ENCODE measurements around the gene C20orf96.

C20orf96 gene

GRCh38 chr20:313948-314347 is 23.4 kb upstream of the C20orf96 start:
- peak overlapping the region in 1 of 11 experiments; percentile 14; a peak in 1 of 22 replicates for H3K27ac ChIP-seq
- H3K36me3 ChIP-seq = peaks cover 0 to 14% (median 0%) of the 10 kb centered on the region in 11 experiments; a peak in 3 of 22 replicates
- peaks cover 0 to 5% (median 0%) of the 10 kb centered on the region in 11 experiments; a peak in 2 of 22 replicates for H3K9me3 ChIP-seq (replicated peaks in 1 of 11)
- H3K4me2 ChIP-seq = peak overlapping the region in 6 of 11 experiments; percentile 12 to 26 (median 15); a peak in 3 of 22 replicates
- H3K4me3 ChIP-seq = no peak overlapping the region
- no peaks in the 10 kb centered on the region for H3K27me3 ChIP-seq
- H4K20me1 ChIP-seq = no peaks in the 10 kb centered on the region
- peaks cover 14 to 37% (median 21%) of the 10 kb centered on the region in 10 experiments; a peak in 19 of 20 replicates for H3K4me1 ChIP-seq
- no peak overlapping the region for H3K9ac ChIP-seq
- no peak for TF ChIP-seq Cebpa-rat (IDR thresholded peaks at IDR 0.05)

- Histone ChIP-seq H3K27me3 (no peaks in the 10 kb centered on the region), H3K4me3 (no peak overlapping the region), H3K9ac (no peak overlapping the region), H4K20me1 (no peaks in the 10 kb centered on the region), H3K36me3 (peaks cover 0 to 14% (median 0%) of the 10 kb centered on the region in 11 experiments; a peak in 3 of 22 replicates), H3K4me2 (no peak overlapping the region), H3K4me1 (peaks cover 14 to 37% (median 21%) of the 10 kb centered on the region in 10 experiments; a peak in 19 of 20 replicates), H3K27ac (no peak overlapping the region), H3K9me3 (replicated peaks in 1 of 11) (peaks cover 0 to 5% (median 0%) of the 10 kb centered on the region in 11 experiments; a peak in 2 of 22 replicates)
- TF ChIP-seq Cebpa-rat (IDR thresholded peaks at IDR 0.05) = no peak
Measured at GRCh38 chr20:313402-313801, 22.9 kb upstream of the C20orf96 start.

DNA sequence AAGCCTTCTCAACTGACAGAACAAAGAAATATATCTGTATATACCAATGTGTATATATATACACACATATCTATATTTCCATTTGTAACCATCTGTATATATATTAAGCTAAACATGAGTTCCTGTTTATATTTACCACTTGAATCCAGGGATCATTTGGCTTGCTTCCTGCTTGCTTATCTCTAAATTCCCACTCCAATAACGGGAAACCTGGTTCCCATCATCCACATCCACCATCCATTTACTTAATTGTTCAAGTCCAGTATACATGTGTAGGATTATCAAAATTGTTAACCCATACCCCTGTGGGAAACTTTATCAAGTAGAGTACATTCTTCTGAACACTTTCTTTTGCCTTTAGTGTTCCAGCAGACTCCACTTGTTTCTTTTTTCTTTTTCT is 22.3 kb upstream of the C20orf96 start:
- Histone ChIP-seq H3K27me3 (no peaks in the 10 kb centered on the region), H3K36me3 (peaks cover 0 to 14% (median 0%) of the 10 kb centered on the region in 11 experiments; a peak in 3 of 22 replicates), H3K4me3 (no peak overlapping the region), H3K4me1 (peaks cover 14 to 37% (median 21%) of the 10 kb centered on the region in 10 experiments; a peak in 19 of 20 replicates), H3K9ac (no peak overlapping the region), H3K27ac (no peak overlapping the region), H3K4me2 (peak overlapping the region in 3 of 11 experiments; percentile 18 to 54 (median 27); a peak in 2 of 22 replicates), H4K20me1 (no peaks in the 10 kb centered on the region), H3K9me3 (replicated peaks in 1 of 11) (peaks cover 0 to 5% (median 0%) of the 10 kb centered on the region in 11 experiments; a peak in 2 of 22 replicates)
- no peak for TF ChIP-seq Cebpa-rat (IDR thresholded peaks at IDR 0.05)

- Histone ChIP-seq H3K36me3 (peaks cover 0 to 11% (median 0%) of the 10 kb centered on the region in 11 experiments; a peak in 3 of 22 replicates), H3K4me3 (no peak overlapping the region), H3K4me1 (peaks cover 14 to 37% (median 21%) of the 10 kb centered on the region in 10 experiments; a peak in 19 of 20 replicates), H3K27ac (no peak overlapping the region), H3K9ac (no peak overlapping the region), H3K4me2 (peak overlapping the region in 3 of 11 experiments; percentile 27 to 54 (median 40); a peak in 2 of 22 replicates), H4K20me1 (no peaks in the 10 kb centered on the region), H3K27me3 (no peaks in the 10 kb centered on the region), H3K9me3 (replicated peaks in 1 of 11) (peaks cover 0 to 5% (median 0%) of the 10 kb centered on the region in 11 experiments; a peak in 2 of 22 replicates)
- 0 out of 22 replicates have a peak, but pooled peaks of 1 of the 11 experiments have one; percentile 23 for TF ChIP-seq Cebpa-rat (IDR thresholded peaks at IDR 0.05)
Measured at GRCh38 chr20:312067-312466, 21.5 kb upstream of the C20orf96 start.

GRCh38 chr20:311609-312008 is 21.1 kb upstream of the C20orf96 start:
- Histone ChIP-seq H3K36me3 (peaks cover 0 to 7% (median 0%) of the 10 kb centered on the region in 11 experiments; a peak in 2 of 22 replicates), H3K9ac (no peak overlapping the region), H3K4me3 (no peak overlapping the region), H4K20me1 (no peaks in the 10 kb centered on the region), H3K27ac (no peak overlapping the region), H3K27me3 (no peaks in the 10 kb centered on the region), H3K4me2 (no peak overlapping the region), H3K4me1 (peaks cover 14 to 37% (median 21%) of the 10 kb centered on the region in 10 experiments; a peak in 19 of 20 replicates), H3K9me3 (replicated peaks in 1 of 11) (peaks cover 0 to 5% (median 0%) of the 10 kb centered on the region in 11 experiments; a peak in 2 of 22 replicates)
- no peak for TF ChIP-seq Cebpa-rat (IDR thresholded peaks at IDR 0.05)

DNA sequence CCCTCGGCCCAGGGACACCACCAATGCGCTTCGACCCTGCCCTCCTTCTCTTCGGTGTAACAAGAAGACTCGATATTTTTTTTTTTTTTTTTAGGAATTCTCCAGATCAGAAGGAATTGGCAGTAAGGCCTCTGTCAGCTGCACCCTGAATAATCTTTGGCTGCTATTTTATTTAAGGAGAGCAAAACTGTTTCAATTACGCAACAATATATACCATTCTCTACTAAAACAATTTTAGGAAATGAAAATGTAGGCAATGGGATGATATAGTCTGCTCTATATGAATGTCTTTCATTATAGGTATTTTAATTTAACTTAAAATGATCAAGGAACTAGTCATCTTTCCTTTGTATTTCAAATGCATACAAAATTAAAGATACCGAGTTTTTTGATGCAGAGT is 20.1 kb upstream of the C20orf96 start:
- Histone ChIP-seq H3K36me3 (no peaks in the 10 kb centered on the region), H3K9ac (no peak overlapping the region), H4K20me1 (no peaks in the 10 kb centered on the region), H3K4me3 (peak overlapping the region in 4 of 10 experiments; percentile 11 to 51 (median 29); a peak in 6 of 20 replicates), H3K9me3 (replicated peaks in 1 of 11) (peaks cover 0 to 5% (median 0%) of the 10 kb centered on the region in 11 experiments; a peak in 2 of 22 replicates), H3K4me2 (peak overlapping the region; percentile 41 to 74 (median 54)), H3K27ac (no peak overlapping the region), H3K4me1 (peaks cover 14 to 37% (median 21%) of the 10 kb centered on the region in 10 experiments; a peak in 19 of 20 replicates), H3K27me3 (no peaks in the 10 kb centered on the region)
- peak in 3 of 11 experiments; percentile 52 to 63 (median 63); a peak in 4 of 22 replicates for TF ChIP-seq Cebpa-rat (IDR thresholded peaks at IDR 0.05)

DNA sequence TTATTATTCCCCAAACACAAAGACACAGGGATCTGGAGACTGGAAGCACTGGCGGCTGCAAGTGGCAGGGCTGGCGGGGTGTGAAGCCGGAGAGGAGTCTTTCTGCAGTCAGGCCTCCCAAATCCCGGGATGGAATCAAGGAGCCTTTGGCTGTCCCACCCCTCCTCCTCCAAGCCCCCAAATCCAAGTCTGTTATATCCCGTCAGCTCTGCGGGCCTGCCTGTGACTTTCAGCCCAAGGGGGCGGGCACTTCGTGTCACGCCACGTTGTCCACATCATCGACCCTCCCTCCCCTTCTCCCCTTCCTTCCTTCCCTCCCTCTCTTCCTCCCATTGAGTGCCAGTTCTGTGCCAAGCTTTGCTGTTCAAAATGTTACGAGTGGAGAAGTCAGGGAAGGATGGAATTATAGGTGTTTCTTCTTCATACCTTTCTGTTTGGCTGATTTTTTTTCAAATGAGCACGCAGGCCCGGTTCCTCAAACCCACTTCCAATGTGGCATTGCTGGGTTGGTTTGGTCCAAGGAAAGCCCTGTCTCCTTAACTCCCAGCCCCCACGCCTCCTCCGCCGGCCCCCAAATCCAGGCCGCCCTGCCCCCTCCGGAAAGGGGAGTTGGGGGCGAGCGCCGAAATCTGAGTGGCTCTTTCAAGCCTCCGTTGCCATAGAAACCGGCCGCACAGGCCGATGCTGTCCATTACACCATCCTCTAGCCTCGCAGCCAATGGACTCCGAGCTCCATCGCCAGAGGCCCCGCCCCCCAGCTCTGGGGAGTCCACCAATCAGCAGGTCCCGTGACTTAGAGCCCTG is 19.5 kb upstream of the C20orf96 start:
- Histone ChIP-seq H3K4me2 (peak overlapping the region; percentile 41 to 74 (median 54)), H3K27ac (0 out of 22 replicates have a peak overlapping the region, but pooled peaks of 1 of the 11 experiments have one; percentile 10)

DNA sequence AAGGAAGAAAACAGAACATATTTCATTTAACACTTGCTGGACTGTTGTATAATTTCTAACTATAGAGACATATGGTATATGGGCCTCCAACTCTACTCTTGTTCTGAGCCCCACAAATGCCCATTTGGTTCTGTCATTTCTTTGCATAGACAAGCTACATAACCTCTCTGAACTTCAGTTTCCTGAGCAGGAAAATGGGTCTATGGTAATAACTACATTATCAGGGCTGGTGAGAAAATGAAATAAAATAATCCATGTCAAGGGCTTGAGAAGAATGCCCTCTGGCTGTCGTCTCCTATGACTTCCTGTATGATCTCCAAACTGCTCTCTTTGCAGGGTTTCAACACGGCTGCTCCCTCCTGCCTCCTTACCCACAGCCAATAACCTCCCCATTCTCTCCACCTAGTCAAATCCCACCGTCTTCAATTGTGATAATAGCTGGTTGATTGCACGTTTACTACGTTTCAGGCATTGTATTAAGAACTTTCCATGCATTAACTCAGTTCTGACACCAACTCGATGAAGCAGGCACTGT is 18.8 kb upstream of the C20orf96 start:
- Histone ChIP-seq H3K4me3 (no peak overlapping the region), H3K9ac (no peak overlapping the region), H3K9me3 (replicated peaks in 1 of 11) (peaks cover 0 to 5% (median 0%) of the 10 kb centered on the region in 11 experiments; a peak in 2 of 22 replicates), H4K20me1 (no peaks in the 10 kb centered on the region; a peak in 1 of 22 replicates), H3K27ac (0 out of 22 replicates have a peak overlapping the region, but pooled peaks of 1 of the 11 experiments have one; percentile 10), H3K4me1 (peaks cover 14 to 37% (median 21%) of the 10 kb centered on the region in 10 experiments; a peak in 19 of 20 replicates), H3K27me3 (no peaks in the 10 kb centered on the region), H3K36me3 (no peaks in the 10 kb centered on the region), H3K4me2 (peak overlapping the region in 10 of 11 experiments; percentile 41 to 74 (median 58); a peak in 17 of 22 replicates)
- TF ChIP-seq Cebpa-rat (IDR thresholded peaks at IDR 0.05) = no peak

More for the DNA sequence above, 19.5 kb upstream of the C20orf96 start:
- peak overlapping the region in 5 of 10 experiments; percentile 11 to 51 (median 27); a peak in 7 of 20 replicates for H3K4me3 ChIP-seq
- no peak for TF ChIP-seq Cebpa-rat (IDR thresholded peaks at IDR 0.05)
- no peaks in the 10 kb centered on the region for H3K36me3 ChIP-seq
- no peak overlapping the region for H3K9ac ChIP-seq
- H4K20me1 ChIP-seq = no peaks in the 10 kb centered on the region
- peaks cover 0 to 5% (median 0%) of the 10 kb centered on the region in 11 experiments; a peak in 2 of 22 replicates for H3K9me3 ChIP-seq (replicated peaks in 1 of 11)
- peaks cover 14 to 37% (median 21%) of the 10 kb centered on the region in 10 experiments; a peak in 19 of 20 replicates for H3K4me1 ChIP-seq
- no peaks in the 10 kb centered on the region for H3K27me3 ChIP-seq

Measured in BLaER1 treated with 17β-estradiol and CSF1 and Interleukin-3, amounts not matched to agents 10 nM and 100 nM (cell line).